Left kidney (tissue), 2 donors: ENCODE results near the gene MAT1A. TPM values are rescaled to one million over a fixed set of nuclear protein-coding genes. Genes with fewer than 3 reads are reported as not detected.

ENCODE experiments used
- DNase-seq: peaks from one replicate; pipeline ENCODE4 v3.0.0-alpha.2; 2013
- polyA plus RNA-seq: library from polyadenylated mRNA; unstranded; fragments of 120-200 nt; gene quantifications from one replicate; pipeline ENCODE4 v1.2.1, GENCODE V29; 2013; ENCODE audit not compliant: insufficient read length

Gene MAT1A
- polyA plus RNA-seq, 1 donor, result 1.2 TPM

- DNase-seq, result no peak
Measured at GRCh38 chr10:80283119-80283518, 6.3 kb downstream of the MAT1A start.

GRCh38 chr10:80281784-80282765, 7.4 kb downstream of the MAT1A start:
- DNase-seq, result no peak

DNA sequence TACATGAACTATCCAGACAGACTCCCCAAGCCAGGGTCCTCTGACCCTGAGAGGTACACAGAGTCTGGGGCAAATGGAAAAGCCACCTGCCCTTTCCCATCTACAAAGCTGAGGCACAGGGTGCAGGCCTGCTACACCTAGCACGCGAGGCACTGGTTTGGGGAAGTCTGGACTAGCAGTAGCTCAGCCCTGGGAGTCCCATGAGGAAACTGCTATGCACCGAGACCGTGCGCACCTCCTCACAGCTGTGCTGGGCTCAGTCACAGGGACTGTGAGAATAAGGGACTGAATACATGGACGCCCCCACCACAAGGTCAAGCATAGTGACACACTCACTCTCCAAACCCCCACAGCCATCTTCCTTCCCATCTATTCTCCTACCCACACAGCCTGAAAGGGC, 8.2 kb downstream of the MAT1A start:
- DNase-seq, result no peak

DNA sequence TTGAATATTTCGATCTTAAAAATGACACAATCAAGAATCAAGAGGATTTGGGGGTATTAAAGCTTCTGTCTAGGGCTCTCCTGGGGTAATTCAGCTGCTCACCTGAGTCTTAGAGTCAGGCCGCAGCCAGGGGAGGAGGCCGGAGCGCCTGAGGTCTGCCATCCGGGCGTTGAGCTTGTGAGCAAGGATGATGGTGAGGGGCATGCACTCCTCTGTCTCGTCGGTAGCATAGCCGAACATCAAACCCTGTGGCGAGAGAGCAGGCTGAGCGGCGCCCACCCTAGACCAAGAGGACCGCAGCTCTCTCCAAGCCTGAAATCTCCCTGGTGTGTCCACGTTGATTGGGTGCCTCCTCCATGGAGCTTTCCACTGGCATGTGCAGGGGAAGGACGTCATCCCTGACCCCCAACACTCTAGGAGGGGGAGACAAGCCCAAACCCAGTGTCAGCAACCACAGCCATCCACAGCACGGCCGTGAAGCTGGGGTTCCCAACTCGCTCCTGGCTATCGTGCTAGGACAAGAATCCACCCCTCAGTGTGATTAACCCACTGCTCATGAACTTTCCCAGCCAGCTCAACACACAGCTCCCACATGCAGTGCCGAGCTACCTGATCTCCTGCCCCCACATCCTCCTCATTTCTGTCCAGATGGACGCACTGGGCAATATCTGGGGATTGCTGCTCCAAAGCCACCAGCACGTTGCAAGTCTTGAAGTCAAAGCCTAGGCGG, 9.2 kb downstream of the MAT1A start:
- DNase-seq, result no peak

GRCh38 chr10:80279146-80279545, 10.3 kb downstream of the MAT1A start:
- DNase-seq, result no peak

DNA sequence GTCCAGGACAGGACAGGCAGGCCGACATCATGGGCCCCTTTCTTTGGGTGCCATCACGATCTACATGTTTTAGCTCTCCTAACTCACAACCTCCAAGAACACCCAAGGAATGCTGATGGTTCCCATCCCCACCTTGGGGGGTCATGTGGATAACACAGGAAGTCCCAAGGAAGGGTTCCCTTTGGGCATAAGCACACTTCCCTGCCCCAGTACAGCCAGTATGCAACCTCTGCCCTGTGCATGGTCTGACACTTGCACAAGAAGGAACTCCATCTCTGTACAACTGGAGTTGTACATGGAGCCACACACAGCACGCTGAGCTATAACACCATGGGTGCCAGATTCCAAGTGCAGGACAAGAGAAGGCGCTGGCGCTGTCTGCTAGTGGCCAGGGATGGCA, 11.0 kb downstream of the MAT1A start:
- no peak for DNase-seq

- no peak for DNase-seq
Measured at GRCh38 chr10:80277567-80278250, 11.7 kb downstream of the MAT1A start.

- DNase-seq, result no peak
Measured at GRCh38 chr10:80277016-80277415, 12.4 kb downstream of the MAT1A start.

- no peak for DNase-seq
Measured at GRCh38 chr10:80276335-80276734, 13.1 kb downstream of the MAT1A start.

DNA sequence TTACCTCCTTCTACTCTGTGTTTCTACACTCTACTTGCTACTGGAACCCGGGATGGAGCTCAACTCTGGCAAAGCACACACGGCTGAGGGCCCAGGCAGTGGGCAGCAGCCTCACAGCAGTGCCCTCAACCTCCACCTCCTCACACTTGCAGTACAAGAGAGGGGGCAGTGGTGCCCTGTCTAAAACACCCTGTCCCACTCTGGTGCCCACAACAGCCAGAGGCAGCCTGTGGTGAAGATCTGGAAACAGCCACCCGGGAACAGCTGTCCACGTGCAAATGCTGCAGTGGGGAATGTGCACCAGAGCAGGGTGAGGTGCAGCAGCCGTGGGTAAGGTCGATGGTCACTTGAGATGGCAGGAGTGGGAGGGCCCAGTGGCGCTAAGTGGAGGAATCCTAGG, 13.7 kb downstream of the MAT1A start:
- DNase-seq, result no peak

DNA sequence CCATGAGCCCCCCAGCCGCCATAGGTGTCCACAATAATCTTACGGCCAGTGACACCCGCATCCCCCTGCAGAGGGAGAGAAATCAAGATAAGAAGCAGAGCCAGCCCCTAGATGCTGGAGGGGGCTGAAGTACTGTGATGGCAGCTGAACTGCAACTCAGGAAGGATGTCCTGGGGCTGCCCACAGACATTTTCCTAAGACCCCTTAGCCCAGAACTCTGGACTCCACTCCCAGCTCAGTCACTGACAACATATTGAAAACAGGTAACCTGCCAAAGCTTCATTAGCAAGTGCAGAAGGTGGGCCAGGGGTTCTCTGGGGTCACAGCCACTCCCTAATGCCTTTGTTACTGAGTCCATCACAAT, 14.3 kb downstream of the MAT1A start:
- no peak for DNase-seq

DNA sequence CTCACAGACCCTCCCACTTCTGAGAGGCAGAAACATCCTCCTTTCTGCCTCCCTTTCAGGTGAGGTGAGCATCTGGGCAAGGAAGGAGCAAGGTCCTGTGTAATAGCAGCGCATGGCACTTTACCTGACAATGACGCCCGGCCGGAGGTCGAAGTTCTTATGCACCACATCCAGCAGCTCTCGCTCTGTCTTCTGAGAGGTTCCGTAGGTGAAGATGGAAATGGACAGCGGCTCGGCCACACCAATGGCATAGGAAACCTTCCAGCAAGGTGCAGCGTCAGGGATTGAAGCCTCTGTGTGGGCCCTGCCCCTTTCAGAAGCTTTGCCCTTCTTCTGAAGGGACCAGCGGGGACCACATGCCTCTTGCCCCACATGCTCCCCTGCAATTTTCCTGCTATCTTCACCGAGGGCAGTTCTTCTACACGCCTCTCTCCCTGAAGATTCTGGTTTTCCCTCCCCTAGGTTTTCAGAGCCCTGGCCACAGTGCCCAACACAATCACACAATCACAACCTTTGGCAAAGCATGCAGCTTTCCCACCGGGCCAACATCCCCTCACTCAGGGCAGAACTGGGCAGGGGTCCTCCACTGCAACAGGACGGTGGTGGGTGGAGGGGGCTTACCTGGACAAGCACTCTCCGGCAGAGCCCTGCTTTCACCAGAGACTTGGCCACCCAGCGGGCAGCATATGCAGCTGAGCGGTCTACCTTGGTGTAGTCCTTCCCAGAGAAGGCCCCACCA, 14.9 kb downstream of the MAT1A start:
- no peak for DNase-seq

- DNase-seq, result no peak
Measured at GRCh38 chr10:80273523-80274170, 15.8 kb downstream of the MAT1A start.

DNA sequence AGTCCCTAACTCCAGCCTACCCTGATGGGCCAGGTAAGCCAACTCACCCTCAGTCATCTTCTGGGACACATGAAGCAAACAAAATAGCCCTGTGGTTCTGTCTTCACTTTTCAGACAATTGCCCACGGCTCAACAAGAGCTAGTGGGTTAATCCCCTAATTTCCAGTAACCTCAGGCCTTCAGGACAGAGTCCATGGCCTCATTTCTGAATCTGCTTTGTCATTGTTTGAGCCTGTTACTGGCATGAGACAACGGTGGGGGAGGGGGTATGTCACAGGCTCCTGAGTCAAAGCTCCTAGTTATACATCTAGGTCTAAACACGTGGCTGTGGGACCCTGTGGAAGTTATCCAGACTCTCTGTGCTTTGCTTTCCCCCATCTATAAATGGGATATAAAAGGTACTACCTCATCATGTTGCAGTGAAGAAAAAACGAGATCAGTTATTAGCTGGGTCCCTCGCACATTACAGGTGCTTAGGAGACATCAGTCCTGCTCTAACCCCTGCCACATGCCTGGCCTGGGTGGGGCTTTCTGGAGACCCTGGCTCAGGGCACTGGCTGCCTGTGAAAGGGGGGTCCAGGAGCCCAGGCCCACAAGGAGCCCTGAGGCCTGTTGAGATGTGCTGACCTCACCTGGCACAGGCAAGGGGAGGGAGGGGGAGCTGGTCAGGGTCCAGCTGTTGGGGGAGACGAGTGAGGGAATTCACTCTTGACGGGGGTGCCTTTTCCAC, 16.5 kb downstream of the MAT1A start:
- DNase-seq, result no peak

- no peak for DNase-seq
Measured at GRCh38 chr10:80271416-80271815, 18.0 kb downstream of the MAT1A start.

- DNase-seq, result no peak
Measured at GRCh38 chr10:80270887-80271286, 18.6 kb downstream of the MAT1A start.

DNA sequence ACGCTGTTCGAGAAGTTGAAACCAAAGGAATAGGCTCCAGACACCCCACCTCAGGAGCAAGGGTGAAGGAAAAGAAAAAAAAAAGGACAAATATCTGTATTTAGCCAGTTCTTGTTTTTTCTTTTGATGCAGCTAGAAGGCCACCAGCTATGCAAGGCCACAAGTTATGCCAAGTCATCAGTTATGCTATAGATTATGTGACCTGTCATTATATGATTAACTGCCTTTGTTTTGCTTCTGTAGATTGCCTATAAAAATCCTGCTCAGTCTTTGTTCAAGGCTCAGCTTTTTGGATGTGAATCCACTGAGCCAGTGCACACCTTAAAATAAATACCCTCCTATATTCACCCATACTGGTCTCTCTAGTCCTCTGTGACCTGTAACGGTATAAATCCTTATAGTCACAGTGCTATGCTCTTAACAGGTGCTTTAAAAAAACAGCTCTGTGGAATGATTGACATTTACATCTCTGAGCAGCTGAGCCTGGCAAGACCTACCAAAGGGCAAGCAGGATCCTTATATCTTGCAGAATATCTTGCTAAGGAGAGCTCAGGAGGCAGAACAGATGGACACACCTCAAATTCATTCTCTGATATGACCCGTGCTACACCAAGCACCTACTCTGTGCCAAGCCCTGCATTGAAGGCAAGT, 20.4 kb downstream of the MAT1A start:
- DNase-seq, result no peak

DNA sequence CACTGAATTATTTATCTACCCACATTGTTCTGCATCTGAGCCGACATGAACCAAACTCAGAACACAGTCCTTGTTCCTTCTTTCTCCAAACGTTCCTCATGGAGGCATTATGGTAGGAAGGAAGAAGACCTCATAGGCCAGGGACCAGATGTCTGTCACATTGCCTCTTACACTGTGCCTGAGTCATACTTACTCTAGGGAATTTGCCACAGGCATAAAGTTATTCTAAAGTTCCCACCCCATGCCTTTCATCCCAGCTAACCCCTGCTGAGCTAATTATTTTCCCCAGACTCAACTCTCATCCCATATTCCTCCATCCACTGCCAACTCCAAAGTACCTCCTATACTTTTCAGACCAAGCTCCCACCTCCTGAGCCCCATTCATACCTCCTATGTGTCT, 21.2 kb downstream of the MAT1A start:
- DNase-seq, result no peak

- DNase-seq, result no peak
Measured at GRCh38 chr10:80266513-80266863, 23.0 kb downstream of the MAT1A start.

GRCh38 chr10:80265740-80266512, 23.5 kb downstream of the MAT1A start:
- DNase-seq, result no peak
